Fibroblast of skin of abdomen (primary cell): ENCODE data around the gene FNDC5.

ENCODE experiments used
- DNase-seq: peaks from one replicate; pipeline ENCODE4 v3.0.0-alpha.2; 2013

The FNDC5 gene

DNA sequence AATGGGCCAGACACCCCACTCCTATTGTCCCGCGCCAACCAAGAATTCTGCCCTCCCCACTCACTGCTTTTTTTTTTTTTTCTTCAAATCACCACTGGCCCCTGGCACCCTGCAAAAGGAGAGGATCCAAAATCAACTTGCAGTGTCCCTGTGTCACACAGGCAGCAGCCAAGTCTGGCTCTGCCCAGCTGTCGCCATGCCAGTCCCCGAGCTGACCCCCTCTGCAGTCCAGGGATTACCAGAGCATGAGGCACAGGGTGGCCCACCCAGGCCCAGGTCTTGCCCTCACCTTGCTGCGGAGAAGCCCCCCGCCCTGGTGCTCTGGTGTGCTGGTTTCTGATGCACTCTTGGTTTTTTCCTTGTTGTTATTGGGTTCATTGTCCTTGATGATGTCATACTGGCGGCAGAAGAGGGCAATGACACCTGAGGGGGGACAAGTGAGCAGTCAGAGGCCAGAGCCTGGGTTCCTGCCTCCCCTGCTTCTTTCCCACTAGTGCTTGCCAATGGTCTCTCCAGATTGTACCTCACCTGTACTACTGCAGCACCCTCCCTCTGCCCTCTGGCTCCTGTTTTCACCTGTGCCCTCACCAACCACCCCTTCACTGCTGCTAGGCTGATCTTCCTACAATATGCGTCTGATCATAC lies 6.2 kb downstream of the FNDC5 start:
- no peak for DNase-seq

GRCh38 chr1:32863881-32864245 lies 6.8 kb downstream of the FNDC5 start:
- no peak for DNase-seq

DNA sequence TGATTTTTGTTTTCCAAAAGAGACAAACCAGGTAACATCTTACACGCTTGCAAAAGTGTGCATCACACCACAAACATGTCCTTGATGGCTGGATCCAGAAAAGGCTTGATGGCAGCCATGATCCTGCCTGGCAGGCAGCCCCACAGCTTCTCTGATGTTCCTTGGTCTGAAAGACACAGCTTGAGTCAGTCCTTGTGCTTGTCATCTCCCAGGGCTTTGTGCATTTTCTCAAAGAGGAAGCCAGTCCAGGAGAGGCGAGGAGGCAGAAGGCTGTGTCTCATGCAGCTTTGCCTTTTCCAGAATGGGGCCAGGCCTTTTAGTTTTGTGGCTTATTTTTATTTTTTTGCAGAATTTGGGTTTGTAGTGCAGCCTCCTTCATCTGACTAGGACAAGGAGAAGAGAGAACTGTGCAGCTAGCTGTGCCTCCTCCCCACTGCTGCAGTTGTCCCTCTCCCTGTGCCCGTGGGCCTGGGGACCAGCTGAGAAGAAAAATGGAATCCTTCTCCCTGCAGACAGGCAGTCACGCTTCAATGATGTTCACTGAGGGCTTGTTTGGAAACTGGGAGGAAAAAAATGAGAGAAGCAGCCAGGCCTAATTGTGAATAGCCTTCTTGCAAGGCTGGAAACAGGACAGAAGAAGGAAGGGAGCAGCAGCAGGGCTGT lies 7.4 kb downstream of the FNDC5 start:
- DNase-seq = no peak

DNA sequence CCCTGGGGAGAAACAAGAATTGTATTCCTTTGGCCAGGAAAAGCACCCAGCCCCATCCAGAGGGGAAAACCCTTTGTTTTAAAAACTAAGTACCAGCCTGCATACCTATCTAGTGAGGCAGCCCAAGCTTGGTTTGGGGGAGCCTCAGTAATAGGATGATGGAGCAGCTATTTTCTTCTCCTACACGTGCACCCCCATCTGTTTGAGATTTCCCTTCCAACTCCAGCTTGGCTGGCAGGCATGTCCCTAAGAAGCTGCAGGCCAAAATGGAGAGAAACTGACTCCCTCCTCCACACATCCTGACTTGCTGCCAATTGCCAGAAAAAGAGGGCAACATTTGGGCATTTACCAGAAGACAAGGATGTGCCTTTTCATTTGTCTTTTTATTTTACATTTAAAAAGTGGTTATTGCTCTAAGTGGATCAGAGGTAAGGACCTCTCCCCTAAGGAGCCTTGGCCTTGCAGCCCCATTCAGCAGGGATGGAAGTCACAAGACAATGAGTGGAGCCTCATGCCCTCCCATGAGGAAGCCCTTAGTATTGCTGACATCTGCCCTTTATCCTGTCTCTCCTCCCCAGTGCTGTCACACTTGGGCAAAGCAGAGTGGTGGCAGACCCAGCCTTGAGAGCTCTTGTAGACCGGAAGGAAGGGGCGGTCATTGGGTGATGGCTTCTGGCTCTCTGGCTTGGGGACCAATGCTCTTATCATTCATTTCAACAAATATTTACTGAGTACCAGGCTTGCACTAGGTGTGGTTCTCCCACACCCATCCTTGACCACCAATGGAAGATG lies 8.6 kb downstream of the FNDC5 start:
- peak; percentile 9 for DNase-seq

DNA sequence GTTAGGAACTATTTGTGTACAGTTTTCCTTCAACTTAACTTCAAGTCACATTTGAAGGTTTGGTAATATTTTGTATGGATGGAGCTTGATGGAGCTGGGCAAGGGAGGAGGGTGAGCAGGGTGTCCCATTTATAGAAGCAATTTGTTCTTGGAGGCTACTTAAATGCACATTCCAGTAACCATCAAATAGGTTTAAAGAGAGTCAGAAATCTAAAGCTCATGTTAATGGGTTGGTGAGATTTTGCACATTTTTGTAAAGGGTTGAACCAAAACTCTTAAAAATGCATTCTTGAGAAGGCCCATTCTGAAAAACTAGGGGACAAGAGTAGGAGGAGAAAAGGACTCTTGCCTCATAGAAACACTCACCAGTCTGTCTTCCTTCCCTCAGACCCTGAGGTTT lies 10.1 kb downstream of the FNDC5 start:
- no peak for DNase-seq

- no peak for DNase-seq
Measured at GRCh38 chr1:32859915-32860314, 10.8 kb downstream of the FNDC5 start.

DNA sequence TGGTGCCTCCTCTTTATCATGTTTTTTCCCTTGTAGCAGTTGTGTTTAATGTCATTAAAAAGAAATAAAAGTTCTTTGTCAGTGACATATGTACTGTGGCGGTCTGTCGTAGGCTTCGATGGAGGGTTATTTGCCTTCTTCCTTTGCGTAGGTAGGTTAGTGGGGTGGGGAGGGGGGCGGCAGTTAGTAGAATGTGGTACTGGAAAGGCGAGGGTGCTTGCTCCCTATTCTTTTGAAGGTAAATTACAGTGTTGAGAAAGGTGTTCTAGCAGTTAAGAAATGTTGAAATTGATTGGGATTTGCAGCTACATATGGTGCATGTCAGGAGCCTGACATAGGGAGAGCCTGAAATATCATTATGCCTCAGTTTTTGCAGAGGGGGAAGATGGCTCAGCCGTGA lies 11.9 kb downstream of the FNDC5 start:
- DNase-seq = no peak

DNA sequence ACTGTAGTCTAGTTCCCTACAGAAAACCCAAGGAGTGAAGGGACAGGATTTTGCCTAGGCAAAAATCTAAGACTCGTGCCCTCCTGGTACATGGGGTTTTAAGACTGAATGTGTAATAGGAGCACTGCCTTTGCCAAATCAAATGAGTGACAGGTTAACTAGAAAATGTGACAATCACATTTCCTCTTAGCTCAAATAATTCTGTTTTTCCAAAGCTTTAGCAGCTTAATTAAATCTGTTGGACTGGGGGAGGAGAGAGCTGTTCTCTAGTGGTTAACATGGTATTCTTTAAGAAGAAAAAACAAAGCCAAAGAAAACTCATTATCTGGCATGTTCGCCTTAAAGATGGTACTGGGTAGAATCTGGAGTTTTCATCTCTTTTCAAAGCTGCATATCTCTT lies 12.6 kb downstream of the FNDC5 start:
- no peak for DNase-seq

GRCh38 chr1:32855861-32856617 lies 14.7 kb downstream of the FNDC5 start:
- DNase-seq = no peak

- no peak for DNase-seq
Measured at GRCh38 chr1:32848354-32849063, 22.2 kb downstream of the FNDC5 start.

DNA sequence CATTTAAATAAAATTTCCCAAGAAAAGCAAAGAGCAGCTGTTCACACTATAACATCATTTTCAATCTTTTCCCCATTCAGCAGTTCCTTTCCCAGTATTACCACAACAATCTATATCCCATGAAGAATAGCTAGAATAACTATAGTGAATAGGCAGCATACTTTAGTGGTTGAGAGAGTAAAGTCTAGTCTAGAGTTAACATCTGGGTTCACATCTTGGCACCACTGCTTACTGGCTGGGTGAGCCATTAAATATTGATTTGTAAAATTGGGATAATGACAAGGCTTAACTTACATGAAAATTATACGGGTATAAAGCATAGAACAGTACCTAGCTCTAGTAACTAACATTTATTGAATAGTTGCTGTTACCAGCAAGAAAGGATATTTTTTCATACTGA lies 38.8 kb downstream of the FNDC5 start:
- no peak for DNase-seq

GRCh38 chr1:32830092-32830852 lies 40.4 kb downstream of the FNDC5 start:
- DNase-seq = no peak

- DNase-seq = no peak
Measured at GRCh38 chr1:32828341-32828740, 42.4 kb downstream of the FNDC5 start.

- no peak for DNase-seq
Measured at GRCh38 chr1:32825181-32825580, 45.5 kb downstream of the FNDC5 start.

DNA sequence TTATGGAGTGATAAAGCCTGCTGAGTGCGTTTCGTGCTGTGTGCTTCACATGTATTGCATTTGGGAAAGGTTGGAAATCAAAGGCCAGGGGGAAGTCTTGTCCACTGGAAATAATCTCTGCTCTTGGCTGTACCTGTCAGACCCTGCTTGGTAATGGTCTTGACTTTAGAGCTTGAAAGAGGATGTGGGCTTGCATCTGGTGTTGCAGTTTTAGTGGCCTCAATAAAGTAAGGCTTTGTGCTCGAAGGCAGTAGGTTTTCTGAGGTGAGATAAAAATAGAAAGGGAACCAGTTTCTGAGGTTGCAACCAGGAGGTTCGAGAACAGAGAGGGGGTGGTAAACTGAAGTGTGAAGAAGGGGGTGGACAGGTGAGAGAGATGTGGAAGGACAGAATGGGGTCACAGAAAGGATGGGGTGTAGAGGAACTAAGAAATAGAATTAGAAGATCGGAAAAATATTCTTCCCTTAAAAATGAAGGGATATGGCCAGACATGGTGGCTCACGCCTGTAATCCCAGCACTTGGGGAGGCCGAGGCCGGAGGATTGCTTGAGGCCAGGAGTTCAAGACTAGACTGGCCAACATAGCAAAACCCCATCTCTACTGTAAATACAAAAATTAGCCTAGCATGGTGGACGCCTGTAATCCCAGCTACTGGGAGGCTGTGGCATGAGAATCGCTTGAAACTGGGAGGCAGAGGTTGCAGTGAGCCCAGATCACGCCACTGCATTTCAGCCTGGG lies 51.7 kb downstream of the FNDC5 start:
- DNase-seq = no peak

DNA sequence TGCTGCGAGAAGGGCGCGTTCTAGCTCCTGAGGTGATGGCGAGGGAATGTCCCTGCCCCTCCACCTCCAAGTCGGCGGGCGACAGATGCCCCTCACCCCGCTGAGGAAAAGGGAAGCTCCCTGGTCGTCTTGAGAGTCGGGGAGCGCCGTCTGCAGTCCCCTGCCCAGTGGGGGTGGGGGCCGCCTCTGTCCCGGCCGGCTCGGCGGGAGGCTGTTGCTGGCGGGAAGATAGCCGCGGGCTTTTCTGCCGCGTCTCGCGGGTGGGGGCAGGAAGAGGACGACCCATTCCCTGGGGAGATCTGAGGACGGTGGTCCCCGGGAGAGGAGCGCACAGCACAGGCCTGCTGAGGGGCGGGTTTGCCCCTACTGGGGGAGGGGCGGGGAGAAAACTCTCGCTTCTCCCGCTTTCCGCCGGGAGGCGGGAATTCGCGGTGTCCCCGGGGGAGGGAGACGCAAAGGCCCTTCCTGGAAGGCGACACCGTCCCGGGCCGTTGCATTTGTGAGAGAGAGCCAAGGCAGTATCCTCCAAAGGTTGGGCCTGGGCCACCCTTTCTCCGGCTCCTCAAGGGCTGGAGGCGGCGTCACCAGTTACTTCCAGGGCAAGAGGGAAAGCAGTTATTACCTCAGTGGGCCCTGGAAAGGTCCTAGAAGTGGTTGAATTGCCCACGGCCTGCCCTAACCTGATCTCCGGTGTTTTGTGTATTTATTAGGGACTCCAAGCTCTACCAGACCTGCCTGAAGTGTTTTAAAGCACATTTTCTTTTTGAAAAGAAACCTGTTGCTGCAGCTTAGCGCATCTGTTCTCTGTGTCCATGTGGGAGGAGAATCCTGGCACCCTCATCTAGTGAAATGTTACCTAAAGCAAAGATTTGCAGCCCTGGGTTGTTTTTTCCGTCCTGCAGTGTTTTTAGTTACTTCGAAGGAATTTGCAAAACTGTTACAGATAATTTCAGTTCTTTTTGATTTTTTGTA lies 52.6 kb downstream of the FNDC5 start:
- DNase-seq = peak; percentile 68

DNA sequence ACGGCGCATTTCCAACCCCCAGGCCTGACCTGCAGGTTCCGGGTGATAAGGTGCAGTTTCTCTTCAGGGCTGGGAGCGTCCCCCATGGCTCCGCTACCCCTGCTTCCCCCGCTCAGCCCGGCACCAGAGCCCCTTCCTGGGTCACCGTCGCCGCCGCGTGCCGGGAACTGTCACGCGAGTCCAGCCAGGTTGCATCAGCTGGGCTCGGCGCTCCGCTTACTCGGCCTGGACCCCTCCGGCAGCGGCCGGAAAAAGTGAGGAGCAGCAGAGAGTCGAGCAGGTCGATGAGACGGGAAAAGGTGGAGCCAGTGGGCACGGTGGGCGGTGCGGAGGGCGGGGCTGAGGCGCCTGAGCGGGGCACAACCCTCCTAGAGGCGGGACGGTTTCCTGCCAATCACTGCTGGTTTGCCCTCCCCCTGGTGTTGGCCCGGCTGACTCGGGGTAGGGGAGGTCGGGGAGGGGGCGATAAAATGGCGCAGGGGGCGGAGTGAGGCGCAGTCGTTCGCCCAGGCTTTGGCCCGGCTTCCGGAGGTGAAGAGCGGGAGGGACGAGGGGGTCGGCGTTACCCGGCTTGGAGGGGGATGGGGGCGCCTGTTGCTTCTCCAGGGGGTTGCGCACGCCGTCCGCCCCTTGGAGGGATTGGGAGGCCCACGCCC lies 53.4 kb downstream of the FNDC5 start, which contains the start of the genes S100PBP and YARS1:
Gene S100PBP, plus strand, starts transcription at position 495 of the 656 bp plus-strand sequence. CDS start 8,447 bp downstream, outside the sequence.
Gene YARS1, minus strand, starts transcription at position 200 of the 656 bp plus-strand sequence. Its CDS starts 114 bp downstream, at position 86.
- DNase-seq = peak; percentile 99

- DNase-seq = peak; percentile 37
Measured at GRCh38 chr1:32816676-32817158, 54.0 kb downstream of the FNDC5 start.
